ENCODE data around the gene MAP9.
"Not testable (repeated sequence)": the region's sequence is repeated elsewhere in the genome, so short reads cannot be mapped to it uniquely, and the experiment has no call there.

The MAP9 gene

DNA sequence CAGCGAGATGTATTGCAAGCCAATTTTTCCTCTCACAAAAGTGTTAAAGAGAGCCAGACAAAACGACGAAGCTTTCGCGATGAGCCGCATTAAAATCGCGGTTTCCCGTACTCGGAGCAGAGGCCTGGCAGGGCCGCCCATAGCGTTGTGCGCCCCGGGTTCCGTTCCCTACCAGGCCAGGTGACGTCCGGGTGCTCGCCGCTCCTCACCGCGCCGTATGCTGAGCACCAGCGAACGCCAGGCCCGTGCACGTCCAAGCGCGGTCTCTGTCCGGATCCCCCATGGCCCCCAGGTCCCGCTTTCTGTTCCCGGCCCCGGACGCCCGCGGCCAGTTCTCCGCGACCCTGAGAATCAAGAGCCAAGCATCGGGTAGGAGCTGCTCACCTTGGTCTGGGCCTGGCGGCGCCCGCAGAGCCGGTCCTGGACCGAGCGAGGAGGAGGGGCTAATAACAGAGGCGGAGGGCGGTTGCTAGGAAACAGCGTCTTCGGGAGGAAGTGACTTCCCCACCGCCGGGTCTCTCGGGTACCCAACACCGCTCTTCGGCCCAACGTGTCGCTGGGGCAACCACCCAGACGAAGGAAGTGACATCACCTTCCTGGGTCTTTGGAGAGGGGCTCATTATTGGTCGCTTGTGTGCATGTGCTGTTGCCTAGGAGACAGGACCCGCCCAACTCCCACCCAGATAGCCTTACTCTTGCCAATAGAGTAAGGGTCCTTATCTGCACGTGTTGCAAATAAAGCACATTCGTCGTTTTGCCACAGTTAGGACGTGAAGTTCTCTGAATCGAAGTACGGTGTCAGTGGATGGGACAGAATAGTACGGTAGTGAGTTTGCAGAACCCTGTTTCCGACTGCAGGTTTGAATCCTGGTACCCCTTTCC, at the start of gene MAP9:
TSS of gene MAP9 (minus strand) at position 579 of the 882 bp plus-strand sequence. CDS start 1,115 bp downstream, outside the sequence.
- DNase-seq: peak; percentile 89
- in situ Hi-C loops (cut with MboI; ENCODE audit: low pct_unique_long_range_greater_than_20kb, low sequenced_read_pairs): no loop called here

DNA sequence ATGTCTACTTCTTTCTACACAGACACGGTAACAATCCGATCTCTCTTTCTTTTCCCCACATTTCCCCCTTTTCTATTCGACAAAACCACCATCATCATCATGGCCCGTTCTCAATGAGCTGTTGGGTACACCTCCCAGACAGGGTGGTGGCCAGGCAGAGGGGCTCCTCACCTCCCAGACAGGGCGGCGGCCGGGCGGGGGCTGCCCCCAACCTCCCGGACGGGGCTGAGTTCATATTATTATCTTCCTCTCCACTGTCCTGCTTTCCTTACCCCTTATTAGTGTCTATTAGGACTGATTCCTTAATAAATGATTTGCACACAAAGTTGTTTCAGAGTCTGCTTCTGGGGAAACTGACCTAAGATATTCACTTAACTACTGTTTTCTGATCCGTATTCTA, 48.0 kb upstream of the MAP9 start:
- DNase-seq: not testable (repeated sequence)
- in situ Hi-C loops (cut with MboI; ENCODE audit: low pct_unique_long_range_greater_than_20kb, low sequenced_read_pairs): loop anchor here (25.0 kb wide), 1 partner anchor 363 kb away; no protein-coding TSS in a partner anchor

DNA sequence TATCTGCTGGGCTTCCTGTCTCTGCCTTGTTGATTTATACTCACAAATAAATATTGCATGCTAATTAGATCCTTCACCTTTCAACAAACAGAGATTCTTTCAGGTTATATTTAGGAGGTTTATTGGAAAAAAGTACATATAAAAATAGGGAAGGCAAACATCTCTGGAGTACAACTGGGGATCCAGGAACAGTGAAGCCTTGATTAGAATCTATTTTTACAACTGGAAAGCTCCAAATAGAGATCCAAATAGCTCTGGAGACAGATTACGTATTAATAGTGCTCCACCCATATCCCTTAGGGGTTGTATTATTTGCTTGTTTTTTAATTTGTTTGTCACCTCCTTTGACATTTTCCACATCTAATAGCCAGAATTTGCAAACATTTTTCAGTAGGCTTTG, 46.9 kb upstream of the MAP9 start:
- in situ Hi-C loops (cut with MboI; ENCODE audit: low pct_unique_long_range_greater_than_20kb, low sequenced_read_pairs): loop anchor here (25.0 kb wide), 1 partner anchor 364 kb away; no protein-coding TSS in a partner anchor
- no peak for DNase-seq

DNA sequence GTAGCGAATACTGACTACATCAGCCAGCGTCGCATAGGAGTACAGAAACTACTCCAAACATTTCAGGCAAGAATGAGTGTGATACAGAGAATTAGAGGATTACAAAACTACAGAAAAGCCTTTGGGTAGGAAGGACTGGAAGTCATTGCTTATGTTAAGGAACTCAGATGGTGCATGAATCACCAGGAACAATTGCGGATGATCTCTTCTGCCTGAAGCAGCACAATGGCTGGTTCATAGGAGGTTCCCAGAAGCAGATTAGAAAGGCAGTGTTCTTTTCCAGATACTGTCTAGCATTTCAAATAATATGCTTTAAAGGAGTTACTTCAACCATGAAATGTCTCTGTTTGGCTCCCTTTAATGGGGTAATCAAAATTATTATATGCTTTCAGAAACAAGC, 42.5 kb upstream of the MAP9 start:
- in situ Hi-C loops (cut with MboI; ENCODE audit: low pct_unique_long_range_greater_than_20kb, low sequenced_read_pairs): loop anchor here (25.0 kb wide), 1 partner anchor 368 kb away; no protein-coding TSS in a partner anchor
- no peak for DNase-seq

DNA sequence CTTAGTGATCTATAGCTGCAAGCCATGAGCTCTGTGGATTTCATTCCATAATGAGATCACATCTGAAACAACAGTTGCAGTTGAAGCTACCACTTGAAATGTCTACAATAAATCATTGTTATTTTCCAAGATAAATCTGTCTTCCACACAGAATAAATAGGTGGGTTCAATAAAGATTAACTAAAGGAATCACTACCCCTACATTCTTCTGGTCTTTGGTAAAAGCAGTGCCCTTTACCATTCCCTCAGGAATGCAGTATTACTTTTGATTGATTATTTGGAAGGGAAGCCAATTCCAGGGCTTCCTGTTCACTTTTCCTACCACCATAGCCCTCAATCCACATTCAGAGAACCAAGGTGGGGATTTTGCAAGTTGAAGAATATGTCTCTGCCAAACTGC, 38.9 kb upstream of the MAP9 start:
- no peak for DNase-seq
- in situ Hi-C loops (cut with MboI; ENCODE audit: low pct_unique_long_range_greater_than_20kb, low sequenced_read_pairs): loop anchor here (25.0 kb wide), 1 partner anchor 372 kb away; no protein-coding TSS in a partner anchor

DNA sequence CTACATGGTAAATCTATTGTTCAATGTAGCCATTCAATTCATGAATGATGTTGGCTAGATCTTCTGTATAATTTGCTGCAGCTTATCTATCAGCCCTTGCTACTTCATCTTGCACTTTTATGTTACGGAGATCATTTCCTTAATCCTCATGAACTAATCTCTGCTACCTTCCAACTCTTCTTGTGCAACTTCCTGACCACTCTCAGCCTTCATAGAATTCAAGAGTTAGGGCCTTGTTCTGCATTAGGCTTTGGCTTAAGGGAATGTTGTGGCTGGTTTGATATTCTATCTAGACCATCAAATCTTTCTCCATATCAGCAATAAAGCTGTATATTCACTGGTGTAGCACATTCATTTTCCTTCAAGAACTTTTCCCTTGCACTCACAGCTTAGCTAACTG, 36.7 kb upstream of the MAP9 start:
- in situ Hi-C loops (cut with MboI; ENCODE audit: low pct_unique_long_range_greater_than_20kb, low sequenced_read_pairs): loop anchor here (25.0 kb wide), 1 partner anchor 374 kb away; no protein-coding TSS in a partner anchor
- no peak for DNase-seq

DNA sequence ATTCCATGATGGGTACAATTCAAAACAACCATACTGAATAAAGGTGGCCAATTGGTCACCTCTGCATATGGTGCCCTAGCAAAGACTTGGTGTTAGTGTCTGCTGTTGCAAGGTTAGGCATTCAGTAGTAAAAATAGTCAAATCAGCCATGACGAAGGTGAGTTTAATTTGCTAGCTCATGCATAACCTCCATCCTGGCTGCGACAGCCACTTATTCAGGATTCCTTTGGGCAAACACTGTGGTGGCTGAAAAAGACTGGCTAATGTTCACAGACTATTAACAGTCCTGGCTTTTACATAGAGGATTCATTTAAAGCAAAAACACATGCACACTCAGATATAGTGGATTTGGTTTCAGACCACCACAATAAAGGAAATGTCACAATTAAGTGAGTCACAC, 34.8 kb upstream of the MAP9 start:
- DNase-seq: no peak
- in situ Hi-C loops (cut with MboI; ENCODE audit: low pct_unique_long_range_greater_than_20kb, low sequenced_read_pairs): loop anchor here (25.0 kb wide), 1 partner anchor 376 kb away; no protein-coding TSS in a partner anchor

DNA sequence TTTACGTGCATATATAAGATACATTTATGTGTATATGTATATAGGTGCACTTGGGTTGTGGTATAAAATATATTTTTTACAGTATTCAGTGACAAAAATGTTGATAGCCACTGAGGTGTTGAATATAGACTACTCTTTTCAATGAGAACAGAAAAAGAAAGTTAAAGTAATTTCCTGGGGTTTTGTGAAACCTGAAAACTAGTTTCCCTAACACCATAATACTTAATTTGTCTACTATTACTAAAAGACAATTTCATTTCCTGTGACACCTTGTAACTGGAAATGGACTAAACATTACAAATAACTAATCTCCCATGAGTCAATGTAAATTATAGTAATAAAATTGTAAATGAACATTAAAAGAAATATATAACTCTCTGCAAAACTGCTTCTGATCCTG, 32.0 kb upstream of the MAP9 start:
- no peak for DNase-seq
- in situ Hi-C loops (cut with MboI; ENCODE audit: low pct_unique_long_range_greater_than_20kb, low sequenced_read_pairs): loop anchor here (25.0 kb wide), 1 partner anchor 379 kb away; no protein-coding TSS in a partner anchor

DNA sequence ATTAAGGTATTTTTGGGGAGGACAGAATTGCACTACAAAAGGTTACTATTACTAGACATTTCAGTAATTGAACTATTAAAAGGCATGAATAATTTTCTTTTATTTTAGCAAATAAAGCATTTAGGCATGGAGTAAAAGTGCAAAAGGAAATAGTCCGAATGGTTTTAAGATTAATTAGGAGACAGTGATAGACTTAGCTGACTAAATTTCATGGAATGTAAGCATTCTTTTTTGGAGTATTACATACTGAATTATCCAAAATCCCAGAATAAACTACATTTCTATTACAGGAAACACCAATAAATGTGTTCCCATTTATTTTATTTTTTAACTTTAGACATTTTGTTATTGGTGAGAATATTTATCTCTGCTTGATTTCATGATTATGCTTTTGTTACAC, 30.7 kb upstream of the MAP9 start:
- in situ Hi-C loops (cut with MboI; ENCODE audit: low pct_unique_long_range_greater_than_20kb, low sequenced_read_pairs): loop anchor here (25.0 kb wide), 1 partner anchor 380 kb away; no protein-coding TSS in a partner anchor

DNA sequence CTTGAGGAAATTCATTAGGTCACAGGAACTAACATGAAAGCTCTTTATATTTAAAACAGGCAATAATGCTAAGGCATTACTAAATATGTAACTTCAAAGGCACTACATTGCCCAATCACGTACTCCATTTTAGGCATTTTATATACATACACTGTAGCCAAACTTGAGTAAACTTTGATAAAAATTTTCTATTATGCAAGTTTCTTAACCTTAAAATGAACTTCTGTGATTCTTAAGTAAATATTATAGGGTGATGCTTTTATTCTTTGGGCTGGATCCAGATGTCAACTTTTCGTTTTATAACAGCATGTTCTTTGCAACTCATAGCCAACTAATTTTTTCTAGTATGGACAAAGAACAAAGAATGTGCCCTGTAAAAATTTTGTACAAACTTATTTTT, 28.3 kb upstream of the MAP9 start:
- in situ Hi-C loops (cut with MboI; ENCODE audit: low pct_unique_long_range_greater_than_20kb, low sequenced_read_pairs): loop anchor here (25.0 kb wide), 1 partner anchor 382 kb away; no protein-coding TSS in a partner anchor
- no peak for DNase-seq

More for the DNA sequence above, 30.7 kb upstream of the MAP9 start:
- DNase-seq: no peak

DNA sequence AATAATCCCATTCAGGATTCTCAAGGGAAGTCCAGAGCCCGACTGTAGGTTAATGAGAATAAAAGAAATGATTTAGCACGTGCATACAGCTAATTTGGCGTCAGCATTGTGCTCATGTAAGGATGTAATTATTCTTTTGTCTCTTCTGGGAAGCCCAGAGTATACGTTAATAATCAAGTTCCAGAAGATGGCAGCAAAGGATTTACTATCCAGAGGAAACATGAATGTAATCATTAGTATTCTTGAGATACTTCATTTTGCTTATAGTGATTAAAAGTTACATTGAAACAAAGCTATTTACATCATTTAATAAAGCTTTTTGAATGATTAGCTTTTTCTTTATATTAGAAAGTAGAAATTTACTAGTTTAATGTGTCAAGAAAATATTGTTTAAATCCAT, 27.1 kb upstream of the MAP9 start:
- in situ Hi-C loops (cut with MboI; ENCODE audit: low pct_unique_long_range_greater_than_20kb, low sequenced_read_pairs): loop anchor here (25.0 kb wide), 1 partner anchor 383 kb away; no protein-coding TSS in a partner anchor
- DNase-seq: peak; percentile 42

DNA sequence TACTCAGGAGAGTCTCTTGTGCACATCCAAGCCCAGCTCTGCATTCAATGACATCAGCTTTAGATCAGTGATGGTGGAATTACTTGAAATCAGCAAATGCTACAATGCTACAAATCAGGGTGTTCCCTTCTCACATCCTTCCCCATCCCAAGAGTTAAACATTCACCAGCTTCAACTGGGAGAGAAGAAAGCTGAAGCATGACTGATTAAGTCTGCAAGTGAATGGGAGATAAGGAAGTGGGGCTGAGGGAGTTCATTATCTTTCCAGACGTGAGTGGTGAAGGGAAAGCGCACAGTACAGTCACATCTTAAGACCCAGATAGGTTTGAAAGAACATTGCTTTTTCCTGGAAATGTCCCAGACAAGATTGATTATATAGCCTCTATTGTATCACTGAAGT, 26.2 kb upstream of the MAP9 start:
- in situ Hi-C loops (cut with MboI; ENCODE audit: low pct_unique_long_range_greater_than_20kb, low sequenced_read_pairs): loop anchor here (25.0 kb wide), 1 partner anchor 384 kb away; no protein-coding TSS in a partner anchor
- no peak for DNase-seq

DNA sequence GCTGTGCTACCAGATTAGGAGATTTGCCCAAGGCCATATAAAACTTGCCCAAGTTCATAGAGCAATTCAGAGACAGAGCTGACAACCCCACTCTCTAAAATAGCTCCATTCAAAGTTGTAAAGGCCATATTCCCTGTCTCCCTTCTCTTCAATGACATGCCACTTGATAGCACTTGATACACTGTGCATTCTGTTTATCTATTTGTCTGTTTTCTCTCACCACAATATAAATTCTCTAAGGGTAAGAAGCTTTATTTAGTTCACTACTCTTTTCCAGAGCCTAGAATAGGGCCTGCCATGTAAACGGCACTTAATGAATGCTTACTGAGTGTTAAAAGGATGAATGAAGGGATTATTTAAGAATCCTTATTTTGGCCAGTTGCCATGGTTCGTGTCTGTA, 24.1 kb upstream of the MAP9 start:
- in situ Hi-C loops (cut with MboI; ENCODE audit: low pct_unique_long_range_greater_than_20kb, low sequenced_read_pairs): loop anchor here (25.0 kb wide), 1 partner anchor 386 kb away; no protein-coding TSS in a partner anchor
- DNase-seq: no peak

DNA sequence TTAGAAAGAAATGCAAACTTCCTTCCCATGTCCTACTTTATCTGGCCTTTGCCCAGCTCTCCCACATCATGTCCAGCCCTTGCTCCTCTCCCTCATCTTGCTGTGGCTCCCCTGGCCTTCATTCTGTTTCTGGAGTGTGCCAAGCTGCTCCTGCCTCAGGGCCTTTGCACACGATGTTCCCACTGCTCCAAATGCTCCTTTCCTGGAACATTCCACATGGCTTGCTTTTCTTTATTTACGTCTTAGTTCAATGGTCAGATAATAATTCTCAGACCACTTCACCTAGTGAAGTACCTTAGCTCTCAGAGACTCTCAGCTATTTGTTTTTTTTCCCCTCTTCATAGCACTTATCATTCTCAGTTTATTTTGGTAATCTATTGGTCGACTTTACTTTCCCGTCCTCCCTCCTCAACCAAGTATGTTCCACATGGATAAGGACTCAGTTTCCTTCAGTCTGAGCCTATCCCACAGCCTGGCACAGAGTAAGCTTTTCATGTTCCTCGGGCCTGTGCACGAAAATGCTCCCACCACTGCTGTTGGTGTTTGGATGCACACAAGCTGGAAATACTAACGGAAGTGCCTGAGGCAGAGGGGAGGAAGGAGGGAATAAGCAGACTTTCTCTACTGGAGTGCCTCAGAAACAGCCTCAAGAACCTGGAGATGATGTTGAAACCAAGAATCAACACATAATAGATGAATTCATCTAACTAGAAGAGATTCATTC, 23.4 kb upstream of the MAP9 start:
- no peak for DNase-seq
- in situ Hi-C loops (cut with MboI; ENCODE audit: low pct_unique_long_range_greater_than_20kb, low sequenced_read_pairs): loop anchor here (25.0 kb wide), 1 partner anchor 387 kb away; no protein-coding TSS in a partner anchor

DNA sequence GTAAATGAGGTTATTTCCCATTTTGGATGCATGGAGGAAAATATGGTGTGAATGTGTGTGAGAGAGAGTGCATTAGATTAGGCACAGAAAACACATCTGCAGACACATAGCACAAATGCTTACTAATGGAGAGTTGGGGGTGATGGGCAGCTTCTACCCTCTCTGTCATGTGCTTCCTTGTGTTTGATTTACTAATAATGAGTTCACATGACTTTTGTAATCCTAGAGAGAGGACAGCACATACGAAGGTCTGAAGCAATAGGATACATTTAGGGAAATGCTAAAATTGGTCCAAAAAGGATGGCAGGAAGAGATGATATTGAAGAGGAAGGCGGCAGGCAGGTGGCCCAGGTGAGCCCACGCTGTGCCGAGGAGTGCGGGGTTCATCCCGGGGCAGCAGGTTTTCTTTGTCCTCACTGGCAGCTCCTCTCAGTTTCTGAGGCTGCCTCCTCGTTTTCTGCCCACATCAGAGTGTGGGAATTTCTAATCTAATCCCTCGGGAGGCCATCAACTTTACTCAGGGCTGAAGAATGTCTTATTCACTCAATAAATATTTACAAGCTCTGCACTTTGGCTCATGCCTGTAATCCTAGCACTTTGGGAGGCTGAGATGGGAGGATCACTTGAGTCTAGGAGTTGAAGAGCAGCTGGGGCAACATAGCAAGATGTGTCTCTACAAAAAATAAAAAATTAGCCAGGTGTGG, 15.9 kb upstream of the MAP9 start:
- DNase-seq: no peak

DNA sequence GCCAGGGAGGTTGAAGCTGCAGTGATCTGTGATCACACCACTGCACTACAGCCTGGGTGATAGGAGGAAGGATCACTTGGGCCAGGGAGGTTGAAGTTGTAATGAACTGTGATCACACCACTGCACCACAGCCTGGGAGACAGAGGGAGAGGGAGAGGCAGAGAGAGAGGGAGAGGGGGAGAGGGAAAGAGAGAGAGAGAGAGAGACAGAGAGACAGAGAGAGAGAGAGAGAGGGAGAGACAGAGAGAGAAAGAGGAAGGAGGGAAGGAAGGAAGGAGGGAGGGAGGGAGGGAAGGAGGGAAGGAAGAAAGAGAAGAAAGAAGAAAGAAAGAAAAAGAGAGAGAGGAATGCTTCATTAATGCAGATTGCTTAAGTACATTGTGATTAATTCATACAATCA, 15.2 kb upstream of the MAP9 start:
- in situ Hi-C loops (cut with MboI; ENCODE audit: low pct_unique_long_range_greater_than_20kb, low sequenced_read_pairs): no loop called here
- DNase-seq: no peak

More for the DNA sequence above, 15.9 kb upstream of the MAP9 start:
- in situ Hi-C loops (cut with MboI; ENCODE audit: low pct_unique_long_range_greater_than_20kb, low sequenced_read_pairs): no loop called here

DNA sequence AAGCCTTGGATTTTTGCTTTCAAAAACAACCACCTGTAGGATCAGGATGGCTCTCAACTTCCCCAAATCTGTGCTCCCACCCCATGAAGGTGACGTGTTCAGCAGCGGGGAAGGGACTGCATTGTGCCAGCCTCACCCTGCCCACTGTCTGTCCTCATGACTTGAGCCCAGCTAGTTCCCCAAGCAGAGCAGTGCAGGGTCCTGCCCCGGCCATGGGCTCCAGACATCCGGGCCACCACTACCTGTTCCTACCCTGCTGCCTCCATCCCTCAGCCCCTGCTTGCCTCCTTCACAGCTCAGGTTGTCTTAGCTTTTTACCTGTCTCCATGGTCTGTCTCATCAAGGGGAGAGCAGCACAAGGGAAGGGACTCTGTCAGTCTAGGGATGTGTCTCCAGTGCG, 11.4 kb upstream of the MAP9 start:
- DNase-seq: no peak
- in situ Hi-C loops (cut with MboI; ENCODE audit: low pct_unique_long_range_greater_than_20kb, low sequenced_read_pairs): no loop called here

DNA sequence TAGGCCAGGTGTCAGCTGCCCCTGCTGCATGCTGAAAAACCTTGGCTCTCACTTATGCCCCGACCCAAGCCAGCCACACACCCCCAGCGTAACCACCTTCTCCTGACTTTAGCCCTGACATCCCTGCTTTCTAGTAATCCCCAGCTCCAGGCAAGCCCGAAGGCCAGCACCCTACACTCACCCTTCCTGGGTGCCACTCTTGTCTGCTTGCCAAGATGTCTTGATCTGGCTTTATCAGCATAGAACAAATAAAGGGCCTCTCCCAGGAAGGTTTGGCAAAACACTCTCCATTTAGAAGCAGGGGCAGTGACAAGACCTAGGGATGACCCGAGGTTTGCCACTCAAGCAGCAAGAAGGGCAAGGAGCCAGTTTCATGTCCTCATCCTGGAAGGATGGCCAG, 6.8 kb upstream of the MAP9 start:
- in situ Hi-C loops (cut with MboI; ENCODE audit: low pct_unique_long_range_greater_than_20kb, low sequenced_read_pairs): no loop called here
- DNase-seq: no peak

DNA sequence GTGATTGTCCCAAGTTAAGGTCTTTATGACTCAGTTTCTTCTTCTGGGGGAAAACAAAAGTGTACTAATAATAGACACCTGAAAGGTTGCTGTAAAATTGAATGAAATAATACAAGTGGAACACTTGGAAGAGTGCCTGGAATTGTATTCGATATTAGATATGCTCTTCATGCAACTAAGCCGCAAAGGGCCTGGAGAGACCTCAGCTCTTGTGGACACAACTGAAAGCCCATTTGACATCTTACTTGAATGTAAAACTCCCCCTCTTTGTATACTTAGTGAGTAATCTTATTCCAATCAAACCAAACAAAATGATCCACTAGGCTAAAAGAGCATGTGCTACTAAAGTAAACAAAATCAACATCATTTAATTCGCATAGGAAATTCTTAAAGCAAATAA, 511 bp upstream of the MAP9 start:
- DNase-seq: no peak

More for the DNA sequence above, 511 bp upstream of the MAP9 start:
- in situ Hi-C loops (cut with MboI; ENCODE audit: low pct_unique_long_range_greater_than_20kb, low sequenced_read_pairs): no loop called here

Measured in KBM-7 (cell line).